HepG2 (cell line): Measurements from ENCODE around the gene FAM110A. TPM values are rescaled to one million over a fixed set of nuclear protein-coding genes. Genes with fewer than 3 reads are reported as not detected.
A peak's percentile ranks its signal among the peaks of the same experiment; 100 is the strongest.

Experiments
- ATRX ChIP-seq: sonication (generic); formaldehyde crosslinking; IDR thresholded peaks from 2 replicates; pipeline ENCODE4 v1.4.0; 2020; ENCODE audit warnings: missing genetic modification reagents, borderline replicate concordance
- GTF3A ChIP-seq: sonication (generic); formaldehyde crosslinking; conservative IDR thresholded peaks from 2 replicates; pipeline ENCODE4 v1.4.0; 2020; ENCODE audit warnings: mild to moderate bottlenecking, missing genetic modification reagents
- HOXA5 ChIP-seq: sonication (generic); formaldehyde crosslinking; IDR thresholded peaks from 2 replicates; pipeline ENCODE4 v1.4.0; 2020; ENCODE audit warnings: missing genetic modification reagents
- KAT7 ChIP-seq: IDR thresholded peaks from 2 replicates; pipeline ENCODE4 v1.6.1; 2018; ENCODE audit warnings: borderline replicate concordance, missing compliant biosample characterization
- RXRB ChIP-seq: IDR thresholded peaks from 2 replicates; pipeline ENCODE4 v1.6.1; 2016; ENCODE audit warnings: borderline replicate concordance, missing genetic modification reagents, missing compliant biosample characterization
- SMAD1 ChIP-seq: sonication (generic); formaldehyde crosslinking; IDR thresholded peaks from 2 replicates; pipeline ENCODE4 v1.4.0; 2020; ENCODE audit warnings: missing genetic modification reagents, low read depth, mild to moderate bottlenecking, borderline replicate concordance
- SMAD9 ChIP-seq: sonication (generic); formaldehyde crosslinking; IDR thresholded peaks from 2 replicates; pipeline ENCODE4 v1.5.1; 2020; ENCODE audit warnings: mild to moderate bottlenecking, missing genetic modification reagents
- SRSF4 ChIP-seq: fragments of 200-400 bp; formaldehyde crosslinking; IDR thresholded peaks from one replicate; pipeline ENCODE4 v1.6.1; 2018; ENCODE audit warnings: mild to moderate bottlenecking, low read depth, low read length, moderate library complexity; ENCODE audit not compliant: poor library complexity, severe bottlenecking
- ZNF12 ChIP-seq: sonication (generic); formaldehyde crosslinking; IDR thresholded peaks from 2 replicates; pipeline ENCODE4 v1.5.0; 2020; ENCODE audit warnings: missing genetic modification reagents
- ZNF317 ChIP-seq: sonication (generic); formaldehyde crosslinking; IDR thresholded peaks from 2 replicates; pipeline ENCODE4 v1.5.0; 2020; ENCODE audit warnings: mild to moderate bottlenecking, missing genetic modification reagents
- ZNF605 ChIP-seq: sonication (generic); formaldehyde crosslinking; IDR thresholded peaks from 2 replicates; pipeline ENCODE4 v1.8.0; 2022; ENCODE audit warnings: mild to moderate bottlenecking, missing genetic modification reagents
- polyA plus RNA-seq, 8 experiments: library from polyadenylated mRNA; depleted of rRNA in 3 of 8; stranded (reverse) in 7 of 8; unstranded in 1 of 8; fragments of >200 nt; fragmentation: Illumina TruSeq in 4 of 8; extraction: Trizol in 4 of 8; gene quantifications; 2 replicates each; pipeline versions ENCODE4 v1.2.1 to v1.2.3, GENCODE V29; 2011 to 2016; ENCODE audit warnings: low read depth in 4 of 8, missing spikeins in 1 of 8, mixed read lengths in 1 of 8; ENCODE audit not compliant: insufficient read depth in 1 of 8
- total RNA-seq, 5 experiments: library from RNA; depleted of rRNA; stranded (reverse); fragments of >200 nt; fragmentation: Illumina TruSeq; extraction: Trizol; gene quantifications; 2 replicates each; pipeline ENCODE4 v1.2.3, GENCODE V29; 2016; ENCODE audit warnings: low read depth in 1 of 5
- TF ChIP-seq, protein P1 (sequence below), 2 experiments: sonication (generic) in 1 of 2; formaldehyde crosslinking in 1 of 2; IDR thresholded peaks; 2 replicates each; pipeline versions ENCODE4 v1.5.1 to v1.6.1; 2011 to 2020; ENCODE audit warnings: borderline replicate concordance in 1 of 2, low read depth in 1 of 2, low read length in 1 of 2, mild to moderate bottlenecking in 1 of 2, missing genetic modification reagents in 1 of 2, moderate library complexity in 1 of 2
- TF ChIP-seq, protein P2 (sequence below), 2 experiments: IDR thresholded peaks; 2 replicates each; pipeline ENCODE4 v1.6.1; 2011 to 2012; ENCODE audit warnings: low read length in 2 of 2, borderline replicate concordance in 1 of 2, low read depth in 1 of 2, mild to moderate bottlenecking in 1 of 2, moderate library complexity in 1 of 2
- TF ChIP-seq, protein P3 (sequence below): IDR thresholded peaks from 2 replicates; pipeline ENCODE4 v1.6.1; 2018; ENCODE audit warnings: missing genetic modification reagents, mild to moderate bottlenecking, missing compliant biosample characterization
- TF ChIP-seq, protein P4 (sequence below): sonication (generic); formaldehyde crosslinking; IDR thresholded peaks from 2 replicates; pipeline ENCODE4 v1.5.0; 2020; ENCODE audit warnings: mild to moderate bottlenecking, low read depth, missing genetic modification reagents, borderline replicate concordance
- TF ChIP-seq, protein P5 (sequence below): sonication (generic); formaldehyde crosslinking; IDR thresholded peaks from 2 replicates; pipeline ENCODE4 v1.4.0; 2020; ENCODE audit warnings: missing genetic modification reagents
- TF ChIP-seq, protein P6 (sequence below): sonication (generic); formaldehyde crosslinking; IDR thresholded peaks from 2 replicates; pipeline ENCODE4 v1.4.0; 2020; ENCODE audit warnings: missing genetic modification reagents

Gene FAM110A
- total and polyA plus RNA-seq, 2 of the 13 experiments (the other 11 are each of a cell fraction or from before 2014, with no cell fraction given), result 1.9 TPM

DNA sequence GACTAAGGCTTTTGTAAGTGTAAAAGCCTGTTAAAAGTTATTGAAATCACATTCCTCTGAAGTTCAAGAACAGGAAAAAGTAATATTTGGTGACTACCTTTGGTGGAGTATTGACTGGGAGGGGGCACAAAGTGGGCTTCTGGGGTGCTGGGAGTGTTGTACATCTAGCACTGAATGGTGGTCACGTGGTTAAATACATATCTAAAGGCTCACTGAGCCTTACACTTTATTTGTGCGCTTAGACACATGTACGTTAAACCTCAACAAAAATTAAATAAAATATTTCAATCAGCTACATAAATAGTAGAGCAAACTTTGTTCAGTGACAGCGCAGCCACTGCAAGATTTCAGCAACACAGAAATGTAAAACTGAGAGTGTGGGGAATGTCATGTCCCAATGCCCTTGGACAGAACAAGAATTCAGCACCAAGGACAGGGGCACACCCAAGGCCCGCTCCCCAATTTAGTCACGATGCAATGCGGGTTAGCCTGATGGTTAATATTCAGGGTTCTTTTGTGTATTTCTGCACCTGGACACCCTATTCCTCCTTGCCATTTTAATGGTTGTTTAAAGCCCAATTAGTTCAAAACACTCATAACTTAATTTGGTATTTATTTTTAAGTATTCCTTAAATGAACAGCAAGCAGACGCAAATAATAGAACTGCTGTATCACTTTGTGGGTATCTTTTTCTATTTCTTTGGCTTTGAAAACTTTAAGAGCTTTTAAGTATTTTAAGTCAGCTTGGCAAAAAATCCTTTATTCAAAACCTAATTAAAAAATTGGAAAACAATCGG lies 45.2 kb downstream of the FAM110A start (continued):
- TF ChIP-seq, protein P1, sequence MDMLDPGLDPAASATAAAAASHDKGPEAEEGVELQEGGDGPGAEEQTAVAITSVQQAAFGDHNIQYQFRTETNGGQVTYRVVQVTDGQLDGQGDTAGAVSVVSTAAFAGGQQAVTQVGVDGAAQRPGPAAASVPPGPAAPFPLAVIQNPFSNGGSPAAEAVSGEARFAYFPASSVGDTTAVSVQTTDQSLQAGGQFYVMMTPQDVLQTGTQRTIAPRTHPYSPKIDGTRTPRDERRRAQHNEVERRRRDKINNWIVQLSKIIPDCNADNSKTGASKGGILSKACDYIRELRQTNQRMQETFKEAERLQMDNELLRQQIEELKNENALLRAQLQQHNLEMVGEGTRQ (IDR thresholded peaks at IDR 0.05; ENCODE audit: low read depth, low read length), result peak; percentile 52
- TF ChIP-seq, protein P1 (CRISPR knock-in tag; IDR thresholded peaks at IDR 0.05; ENCODE audit: borderline replicate concordance), result no peak
- TF ChIP-seq RXRB (CRISPR knock-in tag), result peak; percentile 69; the same call in 1 of the 2 replicates
- TF ChIP-seq SRSF4, result no peak
- TF ChIP-seq, protein P2, sequence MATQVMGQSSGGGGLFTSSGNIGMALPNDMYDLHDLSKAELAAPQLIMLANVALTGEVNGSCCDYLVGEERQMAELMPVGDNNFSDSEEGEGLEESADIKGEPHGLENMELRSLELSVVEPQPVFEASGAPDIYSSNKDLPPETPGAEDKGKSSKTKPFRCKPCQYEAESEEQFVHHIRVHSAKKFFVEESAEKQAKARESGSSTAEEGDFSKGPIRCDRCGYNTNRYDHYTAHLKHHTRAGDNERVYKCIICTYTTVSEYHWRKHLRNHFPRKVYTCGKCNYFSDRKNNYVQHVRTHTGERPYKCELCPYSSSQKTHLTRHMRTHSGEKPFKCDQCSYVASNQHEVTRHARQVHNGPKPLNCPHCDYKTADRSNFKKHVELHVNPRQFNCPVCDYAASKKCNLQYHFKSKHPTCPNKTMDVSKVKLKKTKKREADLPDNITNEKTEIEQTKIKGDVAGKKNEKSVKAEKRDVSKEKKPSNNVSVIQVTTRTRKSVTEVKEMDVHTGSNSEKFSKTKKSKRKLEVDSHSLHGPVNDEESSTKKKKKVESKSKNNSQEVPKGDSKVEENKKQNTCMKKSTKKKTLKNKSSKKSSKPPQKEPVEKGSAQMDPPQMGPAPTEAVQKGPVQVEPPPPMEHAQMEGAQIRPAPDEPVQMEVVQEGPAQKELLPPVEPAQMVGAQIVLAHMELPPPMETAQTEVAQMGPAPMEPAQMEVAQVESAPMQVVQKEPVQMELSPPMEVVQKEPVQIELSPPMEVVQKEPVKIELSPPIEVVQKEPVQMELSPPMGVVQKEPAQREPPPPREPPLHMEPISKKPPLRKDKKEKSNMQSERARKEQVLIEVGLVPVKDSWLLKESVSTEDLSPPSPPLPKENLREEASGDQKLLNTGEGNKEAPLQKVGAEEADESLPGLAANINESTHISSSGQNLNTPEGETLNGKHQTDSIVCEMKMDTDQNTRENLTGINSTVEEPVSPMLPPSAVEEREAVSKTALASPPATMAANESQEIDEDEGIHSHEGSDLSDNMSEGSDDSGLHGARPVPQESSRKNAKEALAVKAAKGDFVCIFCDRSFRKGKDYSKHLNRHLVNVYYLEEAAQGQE (IDR thresholded peaks at IDR 0.05; ENCODE audit: borderline replicate concordance in 1 of 2, low read depth in 1 of 2, low read length in 2 of 2), result peak; percentile 95 to 98
- TF ChIP-seq, protein P3, sequence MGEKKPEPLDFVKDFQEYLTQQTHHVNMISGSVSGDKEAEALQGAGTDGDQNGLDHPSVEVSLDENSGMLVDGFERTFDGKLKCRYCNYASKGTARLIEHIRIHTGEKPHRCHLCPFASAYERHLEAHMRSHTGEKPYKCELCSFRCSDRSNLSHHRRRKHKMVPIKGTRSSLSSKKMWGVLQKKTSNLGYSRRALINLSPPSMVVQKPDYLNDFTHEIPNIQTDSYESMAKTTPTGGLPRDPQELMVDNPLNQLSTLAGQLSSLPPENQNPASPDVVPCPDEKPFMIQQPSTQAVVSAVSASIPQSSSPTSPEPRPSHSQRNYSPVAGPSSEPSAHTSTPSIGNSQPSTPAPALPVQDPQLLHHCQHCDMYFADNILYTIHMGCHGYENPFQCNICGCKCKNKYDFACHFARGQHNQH (CRISPR knock-in tag), result peak; percentile 63
- TF ChIP-seq, protein P4, sequence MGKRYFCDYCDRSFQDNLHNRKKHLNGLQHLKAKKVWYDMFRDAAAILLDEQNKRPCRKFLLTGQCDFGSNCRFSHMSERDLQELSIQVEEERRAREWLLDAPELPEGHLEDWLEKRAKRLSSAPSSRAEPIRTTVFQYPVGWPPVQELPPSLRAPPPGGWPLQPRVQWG (CRISPR knock-in tag), result no peak
- no peak for TF ChIP-seq ZNF317
- TF ChIP-seq ATRX (CRISPR knock-in tag), result no peak
- no peak for TF ChIP-seq GTF3A
- peak; percentile 23; the same call in 1 of the 2 replicates for TF ChIP-seq ZNF605 (CRISPR knock-in tag)
- TF ChIP-seq ZNF12, result peak; percentile 67; the same call in 1 of the 2 replicates
- TF ChIP-seq, protein P5, sequence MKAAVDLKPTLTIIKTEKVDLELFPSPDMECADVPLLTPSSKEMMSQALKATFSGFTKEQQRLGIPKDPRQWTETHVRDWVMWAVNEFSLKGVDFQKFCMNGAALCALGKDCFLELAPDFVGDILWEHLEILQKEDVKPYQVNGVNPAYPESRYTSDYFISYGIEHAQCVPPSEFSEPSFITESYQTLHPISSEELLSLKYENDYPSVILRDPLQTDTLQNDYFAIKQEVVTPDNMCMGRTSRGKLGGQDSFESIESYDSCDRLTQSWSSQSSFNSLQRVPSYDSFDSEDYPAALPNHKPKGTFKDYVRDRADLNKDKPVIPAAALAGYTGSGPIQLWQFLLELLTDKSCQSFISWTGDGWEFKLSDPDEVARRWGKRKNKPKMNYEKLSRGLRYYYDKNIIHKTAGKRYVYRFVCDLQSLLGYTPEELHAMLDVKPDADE (CRISPR knock-in tag), result 0 out of 2 replicates have a peak, but pooled peaks have one; percentile 59
- TF ChIP-seq SMAD1 (CRISPR knock-in tag), result no peak
- no peak for TF ChIP-seq KAT7
- no peak for TF ChIP-seq SMAD9 (CRISPR knock-in tag)
- peak; percentile 84; the same call in 1 of the 2 replicates for TF ChIP-seq HOXA5
- TF ChIP-seq, protein P6, sequence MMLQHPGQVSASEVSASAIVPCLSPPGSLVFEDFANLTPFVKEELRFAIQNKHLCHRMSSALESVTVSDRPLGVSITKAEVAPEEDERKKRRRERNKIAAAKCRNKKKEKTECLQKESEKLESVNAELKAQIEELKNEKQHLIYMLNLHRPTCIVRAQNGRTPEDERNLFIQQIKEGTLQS, result 0 out of 2 replicates have a peak, but pooled peaks have one; percentile 11
